GM19023 (cell line): Measurements from ENCODE around the gene LRRC71.

ENCODE experiments used
- ATAC-seq: cut with Tn5 transposase; IDR thresholded peaks from one replicate; pipeline ENCODE4 v1.9.1; 2021; ENCODE audit warnings: mild to moderate bottlenecking, moderate library complexity; ENCODE audit not compliant: unreplicated experiment

Gene LRRC71

GRCh38 chr1:156905176-156905575 lies 15.3 kb upstream of the LRRC71 start:
- no peak for ATAC-seq

GRCh38 chr1:156905651-156906050 lies 14.8 kb upstream of the LRRC71 start:
- no peak for ATAC-seq

DNA sequence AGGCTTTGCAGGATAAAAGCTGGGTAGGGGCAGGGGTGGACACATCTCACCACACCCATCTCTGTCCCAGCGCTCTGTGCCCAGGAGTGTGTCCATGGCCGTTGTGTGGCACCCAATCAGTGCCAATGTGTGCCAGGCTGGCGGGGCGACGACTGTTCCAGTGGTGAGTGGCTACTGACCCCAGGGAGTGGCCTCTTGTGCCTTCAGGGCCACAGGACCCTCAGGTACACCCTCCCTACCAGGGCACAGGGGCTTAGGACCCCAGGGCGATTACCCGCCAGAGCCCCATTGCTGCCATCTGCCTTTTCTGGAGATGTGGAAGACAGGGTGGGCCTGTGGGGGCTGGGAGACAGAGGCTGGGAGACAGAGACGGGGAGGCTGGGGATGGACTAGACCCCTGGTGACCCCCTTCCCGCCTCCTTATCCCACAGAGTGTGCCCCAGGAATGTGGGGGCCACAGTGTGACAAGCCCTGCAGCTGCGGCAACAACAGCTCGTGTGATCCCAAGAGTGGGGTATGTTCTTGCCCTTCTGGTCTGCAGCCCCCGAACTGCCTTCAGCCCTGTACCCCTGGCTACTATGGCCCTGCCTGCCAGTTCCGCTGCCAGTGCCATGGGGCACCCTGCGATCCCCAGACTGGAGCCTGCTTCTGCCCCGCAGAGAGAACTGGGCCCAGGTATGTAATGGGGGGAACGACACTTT lies 14.1 kb upstream of the LRRC71 start:
- no peak for ATAC-seq

GRCh38 chr1:156908541-156908940 lies 11.9 kb upstream of the LRRC71 start:
- no peak for ATAC-seq

DNA sequence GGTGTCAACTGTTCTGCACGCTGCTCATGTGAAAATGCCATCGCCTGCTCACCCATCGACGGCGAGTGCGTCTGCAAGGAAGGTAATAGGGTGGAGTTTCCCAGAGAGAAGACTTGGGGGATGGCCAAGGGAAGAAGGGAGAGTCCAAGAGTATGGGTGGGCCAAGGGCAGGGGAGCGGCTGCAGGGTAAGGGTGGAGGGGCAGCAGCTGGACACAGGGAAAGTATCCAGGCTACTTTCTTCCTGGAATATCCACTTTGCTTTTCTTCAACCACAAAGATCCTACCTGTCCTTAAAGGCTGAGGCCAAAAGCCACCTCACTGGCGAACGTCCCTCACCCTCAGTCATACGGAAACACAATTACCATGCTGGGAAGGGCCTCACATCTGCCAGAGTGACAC lies 11.5 kb upstream of the LRRC71 start:
- ATAC-seq, result no peak

- no peak for ATAC-seq
Observed at GRCh38 chr1:156909671-156910070, 10.8 kb upstream of the LRRC71 start.

- no peak for ATAC-seq
Observed at GRCh38 chr1:156910309-156910782, 10.1 kb upstream of the LRRC71 start.

DNA sequence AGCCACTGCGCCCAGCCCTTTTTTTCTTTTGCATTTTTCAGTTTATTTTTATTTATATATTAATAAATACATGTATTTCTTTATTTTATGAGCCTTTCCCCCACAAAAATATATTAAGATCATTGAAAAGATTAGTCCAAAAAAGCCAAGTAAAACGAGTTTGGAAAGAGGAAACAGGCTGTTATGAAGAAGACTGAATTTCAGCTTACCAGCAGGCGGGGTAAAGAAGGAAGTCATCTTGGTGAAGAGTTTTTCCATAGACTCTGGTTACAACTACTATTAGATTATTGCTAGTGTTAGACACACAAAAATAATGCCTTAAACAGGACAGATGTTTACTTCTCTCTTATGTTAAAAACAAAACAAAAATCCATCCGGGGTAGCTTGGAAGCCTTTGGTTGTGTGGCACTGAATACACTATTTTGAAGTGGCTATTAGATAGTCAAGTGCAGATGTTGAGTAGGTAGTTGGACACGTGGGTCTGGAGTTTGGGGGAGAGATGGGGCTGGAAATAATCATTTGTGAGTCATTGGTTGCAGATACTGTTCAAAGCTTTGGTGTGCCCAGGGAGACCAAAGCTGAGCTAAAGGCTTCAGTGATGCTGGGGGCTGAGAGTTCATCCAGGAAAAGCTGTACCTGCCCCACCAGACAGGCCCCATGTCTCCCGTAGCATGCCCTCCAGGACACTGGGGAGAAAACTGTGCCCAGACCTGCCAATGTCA lies 8.7 kb upstream of the LRRC71 start:
- ATAC-seq, result no peak

DNA sequence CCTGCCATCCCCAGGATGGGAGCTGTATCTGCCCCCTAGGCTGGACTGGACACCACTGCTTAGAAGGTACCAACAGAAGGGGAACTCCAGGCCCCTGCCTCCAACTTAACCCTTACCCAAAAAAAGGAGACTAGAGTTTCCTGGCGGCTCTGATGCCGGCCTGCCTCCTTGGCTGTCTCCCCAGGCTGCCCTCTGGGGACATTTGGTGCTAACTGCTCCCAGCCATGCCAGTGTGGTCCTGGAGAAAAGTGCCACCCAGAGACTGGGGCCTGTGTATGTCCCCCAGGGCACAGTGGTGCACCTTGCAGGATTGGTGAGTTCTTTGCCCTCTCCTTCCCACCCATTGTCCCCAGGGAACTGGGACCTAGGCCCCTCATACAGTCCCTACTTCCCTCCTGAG lies 8.1 kb upstream of the LRRC71 start:
- no peak for ATAC-seq

- ATAC-seq, result no peak
Observed at GRCh38 chr1:156912861-156913808, 7.3 kb upstream of the LRRC71 start.

GRCh38 chr1:156913809-156914387 lies 6.5 kb upstream of the LRRC71 start:
- ATAC-seq, result no peak

DNA sequence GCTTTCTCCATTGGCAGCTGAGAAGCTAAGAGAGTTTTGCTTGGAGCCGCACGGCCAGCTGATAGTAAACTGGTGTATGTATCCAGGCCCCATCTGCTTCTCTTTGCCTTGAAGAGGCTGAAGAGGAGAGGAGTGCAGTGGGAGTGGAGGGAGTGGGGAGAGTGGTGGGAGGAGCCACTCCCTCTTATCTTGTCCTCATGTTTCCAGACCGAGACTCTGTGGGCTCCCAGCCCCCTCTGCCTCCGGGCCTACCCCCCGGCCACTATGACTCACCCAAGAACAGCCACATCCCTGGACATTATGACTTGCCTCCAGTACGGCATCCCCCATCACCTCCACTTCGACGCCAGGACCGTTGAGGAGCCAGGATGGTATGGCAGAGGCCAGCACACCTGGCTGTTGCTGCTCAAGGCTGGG lies 6.0 kb upstream of the LRRC71 start:
- ATAC-seq, result no peak

DNA sequence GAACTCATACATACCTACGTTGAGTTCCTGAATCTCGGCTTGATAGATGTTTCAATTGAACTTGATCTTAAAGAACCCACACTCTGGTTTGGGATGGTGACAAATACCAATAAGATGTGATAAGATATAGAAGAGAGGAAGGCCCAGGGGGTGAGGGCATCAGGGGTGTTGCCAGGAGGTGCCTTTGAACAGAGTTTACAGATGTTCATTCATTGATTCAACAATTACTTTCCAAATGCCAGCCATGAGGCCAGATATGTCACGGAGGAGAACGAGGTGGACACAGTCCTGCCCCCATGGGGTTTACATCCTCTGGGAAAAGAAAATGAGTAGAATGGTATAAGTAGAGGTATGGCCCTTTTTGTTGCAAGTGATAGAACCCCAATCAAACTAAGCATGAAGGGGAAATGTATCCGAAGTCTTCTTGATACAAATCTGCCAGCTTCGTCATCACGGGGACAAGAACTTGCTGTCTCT lies 659 bp downstream of the LRRC71 start:
- ATAC-seq, result no peak

DNA sequence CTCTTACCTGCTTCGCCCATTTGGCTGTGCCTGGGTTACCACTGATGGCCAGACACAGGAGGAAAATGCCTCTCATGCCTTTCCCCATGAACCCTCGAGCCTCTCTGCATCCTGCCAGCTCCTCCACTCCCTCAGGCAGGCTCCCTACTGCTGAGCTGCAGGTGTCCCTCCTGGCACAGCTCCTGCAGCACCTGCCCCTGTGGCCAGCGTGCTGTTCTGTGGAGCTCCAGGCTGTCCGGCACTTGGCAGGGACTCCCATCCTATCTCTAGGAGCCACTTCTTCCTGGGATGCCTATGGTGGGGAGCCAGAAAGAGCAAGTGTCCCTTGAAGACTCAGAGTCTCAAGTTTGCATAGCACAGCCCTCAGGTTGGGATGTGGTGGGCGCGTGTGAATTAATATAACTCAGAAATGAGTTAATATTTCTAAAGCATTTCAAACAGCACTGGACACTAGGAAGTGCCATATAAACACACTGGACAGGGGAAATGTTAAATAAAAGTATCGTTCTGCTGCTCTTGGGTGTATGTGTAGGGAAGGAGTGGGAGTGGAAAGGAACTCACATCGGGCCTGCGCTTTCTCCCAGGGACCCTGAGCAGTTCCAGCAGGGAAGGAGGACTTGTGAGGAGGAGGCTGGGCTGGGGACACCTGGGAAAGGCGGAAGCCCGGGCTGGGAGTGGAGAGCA lies 2.7 kb downstream of the LRRC71 start:
- ATAC-seq, result no peak

DNA sequence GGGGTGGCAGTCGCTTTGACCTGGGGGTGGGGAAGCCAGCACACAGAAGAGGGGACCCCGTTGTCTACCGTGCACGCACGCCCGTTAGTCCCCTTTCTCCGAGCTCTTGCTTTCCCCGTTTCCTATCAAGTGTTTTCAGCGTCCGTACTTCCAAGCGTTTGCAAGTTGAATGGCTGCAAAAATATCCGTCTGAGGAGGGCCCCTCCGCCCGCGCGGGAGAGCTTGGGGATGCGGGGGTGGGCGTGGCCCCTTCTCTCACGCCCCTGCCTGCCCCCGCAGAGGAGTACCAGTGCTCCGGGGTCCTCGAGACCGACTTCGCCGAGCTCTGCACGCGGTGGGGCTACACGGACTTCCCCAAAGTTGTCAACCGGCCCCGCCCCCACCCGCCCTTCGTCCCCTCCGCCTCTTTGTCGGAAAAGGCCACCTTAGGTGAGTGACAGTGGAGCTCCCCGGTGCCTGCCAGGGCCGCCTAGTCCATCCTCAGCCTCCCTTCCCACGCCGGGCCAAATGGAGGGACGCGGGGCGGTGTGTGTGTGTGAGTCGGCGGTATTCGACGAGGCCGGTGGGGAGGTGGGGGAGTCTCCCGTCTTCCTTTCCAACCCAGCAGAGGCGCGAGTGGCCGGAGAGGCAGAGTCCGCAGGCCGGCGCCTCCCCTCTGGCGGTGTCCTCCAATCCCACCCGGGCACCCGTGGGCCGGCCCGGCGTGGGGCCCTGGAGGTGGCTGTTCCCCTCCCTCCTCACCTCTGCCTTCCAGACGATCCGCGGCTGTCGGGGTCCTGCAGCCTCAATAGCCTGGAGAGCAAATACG lies 3.4 kb downstream of the LRRC71 start:
- ATAC-seq, result no peak

DNA sequence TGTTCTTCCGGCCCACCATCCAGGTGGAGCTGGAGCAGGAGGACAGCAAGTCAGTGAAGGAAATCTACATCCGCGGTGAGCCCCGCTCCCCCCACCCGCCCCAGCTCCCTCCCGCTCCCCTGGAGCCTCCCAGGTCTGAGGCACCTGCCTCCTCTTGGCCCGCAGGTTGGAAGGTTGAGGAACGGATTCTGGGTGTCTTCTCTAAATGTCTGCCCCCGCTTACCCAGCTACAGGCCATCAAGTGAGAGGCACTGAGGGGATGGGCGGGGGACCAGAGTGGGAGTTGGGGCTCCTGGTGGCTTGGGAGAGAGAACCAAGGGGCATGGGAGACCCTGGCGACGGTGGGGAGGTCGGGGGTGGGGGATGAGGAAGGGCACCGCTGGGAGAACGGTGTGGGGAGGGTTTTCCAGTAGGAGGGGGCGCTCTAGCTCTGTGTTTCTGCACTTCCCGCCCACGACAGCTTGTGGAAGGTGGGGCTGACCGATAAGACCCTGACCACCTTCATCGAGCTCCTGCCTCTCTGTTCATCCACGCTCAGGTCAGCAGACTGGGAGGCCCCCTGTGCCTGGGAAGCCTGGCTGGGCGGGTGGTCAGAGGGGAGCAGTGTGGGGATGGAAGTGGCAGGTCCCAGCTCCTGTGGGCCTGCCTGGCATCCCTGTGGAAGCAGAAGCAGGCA lies 4.2 kb downstream of the LRRC71 start:
- no peak for ATAC-seq

GRCh38 chr1:156925154-156926010 lies 5.0 kb downstream of the LRRC71 start:
- ATAC-seq, result no peak

- ATAC-seq, result no peak
Observed at GRCh38 chr1:156926175-156926574, 5.7 kb downstream of the LRRC71 start.
